Femur (tissue), 1 donor: Measurements from ENCODE around the gene CDCA8.
"Not testable (repeated sequence)": the region's sequence is repeated elsewhere in the genome, so short reads cannot be mapped to it uniquely, and the experiment has no call there.

Experiments
- DNase-seq: peaks from one replicate; pipeline ENCODE4 v3.0.0-alpha.2; 2017

Gene CDCA8

DNA sequence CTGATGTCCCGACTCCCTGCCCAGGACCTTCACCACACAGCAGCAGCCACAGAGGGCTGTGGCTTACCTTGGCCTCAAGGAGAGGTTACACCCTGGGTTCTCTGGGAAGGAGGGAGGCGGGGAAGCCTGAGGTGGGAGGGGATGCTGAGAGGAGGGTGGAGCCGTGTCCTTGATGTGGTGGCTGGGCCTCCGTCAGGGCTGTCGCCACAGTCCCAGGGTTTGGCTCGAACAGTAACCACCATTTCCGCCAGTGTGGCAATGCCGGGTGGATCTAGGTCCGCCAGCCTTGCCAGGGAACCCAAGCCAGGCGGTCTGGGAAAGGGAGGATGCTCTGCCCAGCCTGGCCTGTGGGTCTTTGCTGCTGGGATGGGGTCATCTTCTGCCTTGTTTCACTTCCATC is 18.4 kb upstream of the CDCA8 start:
- peak; percentile 58 for DNase-seq

DNA sequence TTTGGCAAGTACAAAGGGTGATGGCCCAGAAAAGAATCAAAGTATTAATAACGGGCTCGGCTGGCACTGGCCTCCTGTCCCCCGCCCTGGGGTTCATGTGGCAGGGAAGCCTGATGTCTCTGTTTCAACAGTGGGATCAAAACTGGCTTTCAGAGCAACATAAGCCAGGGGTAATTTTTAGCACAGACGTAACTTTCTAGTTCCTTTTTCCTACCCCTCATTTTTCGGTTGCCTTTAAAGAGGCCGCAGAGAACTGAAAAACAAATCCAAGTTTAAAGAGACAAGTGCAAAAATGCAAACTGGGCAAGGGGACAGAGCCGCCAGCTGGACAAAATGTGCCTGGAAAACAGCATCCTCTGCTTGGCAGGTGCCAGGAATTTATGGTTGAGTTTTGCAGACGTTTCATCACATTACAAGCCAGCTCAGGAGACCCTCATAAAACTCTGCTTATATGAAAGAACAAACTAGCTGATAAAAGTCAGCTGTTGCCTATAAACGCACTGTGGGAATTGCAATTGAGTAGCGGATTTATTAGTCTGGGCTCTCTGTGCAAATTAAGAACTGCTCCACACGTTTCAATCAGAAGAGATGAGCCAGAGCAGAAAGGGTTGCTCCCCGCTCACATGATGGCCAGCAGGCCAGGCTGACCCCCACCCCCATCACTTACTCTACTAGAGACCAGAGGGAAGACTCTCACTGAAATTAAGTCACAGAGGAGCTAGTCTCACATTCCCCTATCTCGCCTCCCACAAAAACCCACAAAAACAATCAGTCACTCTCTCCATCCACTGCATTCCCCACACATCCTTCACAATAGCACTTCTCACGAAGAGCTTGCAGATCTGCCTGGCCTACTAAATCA is 15.8 kb upstream of the CDCA8 start:
- peak; percentile 77 for DNase-seq

DNA sequence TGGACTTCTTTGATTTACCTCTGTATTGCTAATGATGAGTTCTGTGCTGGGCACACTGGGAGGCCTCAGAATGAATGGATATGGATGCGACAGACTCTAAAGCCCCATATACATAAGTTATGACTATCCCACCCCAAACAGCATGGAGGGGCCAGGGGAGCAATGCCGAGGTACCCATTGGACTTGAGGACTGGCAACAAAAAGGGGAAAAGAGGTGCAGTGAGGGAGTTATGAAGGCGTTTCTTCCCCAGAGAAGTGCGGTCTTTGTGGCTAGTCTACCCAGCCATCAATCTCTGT is 15.2 kb upstream of the CDCA8 start:
- no peak for DNase-seq

DNA sequence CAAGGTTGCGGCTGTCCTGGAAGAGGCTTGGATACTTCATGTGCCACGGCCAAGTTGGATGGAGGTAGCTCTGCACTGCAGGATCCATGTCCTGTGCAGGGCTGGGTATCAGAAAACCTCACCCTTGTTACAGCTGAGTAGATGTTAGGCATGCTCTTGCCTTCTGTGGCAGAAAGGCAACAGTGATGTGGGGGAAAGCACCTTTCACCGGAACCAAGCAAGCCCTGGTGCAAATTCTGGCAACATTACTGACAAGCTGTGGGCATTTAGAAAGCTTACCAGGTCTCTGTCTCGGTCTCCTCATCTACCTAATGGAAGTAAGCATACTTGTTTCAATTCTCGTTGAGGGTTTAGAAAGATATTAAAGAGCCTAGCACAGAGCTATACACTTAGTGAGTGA is 14.5 kb upstream of the CDCA8 start:
- no peak for DNase-seq

- DNase-seq = no peak
These were observed 11.4 kb upstream of the CDCA8 start for GRCh38 chr1:37680933-37681332.

DNA sequence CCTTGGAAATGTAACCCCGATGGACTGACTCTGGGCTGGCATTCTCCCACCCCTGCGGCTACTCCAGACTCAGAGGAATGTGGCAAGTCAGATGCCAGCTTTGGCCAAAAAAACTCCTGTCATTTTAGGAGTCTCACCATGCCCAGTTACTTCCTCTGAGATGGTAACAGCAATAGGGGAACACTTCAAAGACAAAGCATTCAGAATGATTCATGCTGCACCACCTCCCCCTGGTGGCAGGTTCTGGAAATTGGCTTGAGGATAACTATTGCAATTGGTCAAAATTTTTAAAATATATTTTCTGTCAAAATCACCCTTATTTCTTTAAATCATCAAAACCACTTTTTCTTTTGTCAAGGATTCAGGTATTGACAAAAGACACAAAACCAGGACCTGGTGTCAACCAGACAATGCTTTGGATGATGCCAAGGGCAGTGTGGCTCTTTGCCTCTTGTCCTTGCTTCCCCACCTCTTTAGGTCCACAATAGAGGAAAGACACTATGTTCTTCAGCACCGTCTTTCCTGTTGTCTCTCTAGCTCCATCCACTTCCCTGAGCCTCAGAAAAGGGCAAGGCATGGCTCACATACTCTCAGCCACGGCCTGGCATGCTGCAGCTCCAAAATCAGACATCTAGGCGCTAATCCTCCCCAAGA is 9.9 kb upstream of the CDCA8 start:
- peak; percentile 80 for DNase-seq

DNA sequence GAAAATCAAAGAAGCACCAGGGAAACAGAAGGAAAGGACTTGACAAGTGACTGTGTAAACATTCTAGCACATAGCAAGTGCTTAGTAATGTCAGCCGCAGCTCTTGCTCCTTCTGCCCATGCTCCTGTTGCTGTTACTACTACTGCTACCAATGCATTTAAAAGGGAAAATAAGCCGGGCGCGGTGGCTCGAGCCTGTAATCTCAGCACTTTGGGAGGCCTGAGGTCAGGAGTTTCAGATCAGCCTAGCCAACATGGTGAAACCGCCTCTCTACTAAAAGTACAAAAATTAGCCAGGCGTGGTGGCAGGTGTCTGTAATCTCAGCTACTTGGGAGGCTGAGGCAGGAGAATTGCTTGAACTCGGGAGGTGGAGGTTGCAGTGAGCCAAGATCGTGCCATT is 8.1 kb upstream of the CDCA8 start:
- DNase-seq = not testable (repeated sequence)

DNA sequence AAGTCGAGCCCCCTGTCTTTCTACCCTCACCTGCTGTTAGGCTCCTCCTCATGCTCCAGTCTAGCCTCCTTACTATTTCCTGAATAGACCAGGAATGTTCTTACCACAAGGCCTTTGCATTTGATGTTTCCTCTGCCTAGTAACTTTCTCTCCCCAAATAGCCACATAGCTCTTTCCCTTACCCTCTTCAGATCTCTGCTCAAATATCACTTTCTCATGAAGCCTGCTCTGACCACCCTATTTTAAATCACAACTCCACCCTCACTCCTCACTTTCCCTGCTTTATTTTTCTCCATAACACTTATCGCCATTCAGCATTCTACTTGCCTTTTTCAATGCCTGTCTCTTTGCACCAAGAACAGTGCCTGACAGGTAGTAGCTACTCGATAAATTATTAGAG is 6.6 kb upstream of the CDCA8 start:
- no peak for DNase-seq

DNA sequence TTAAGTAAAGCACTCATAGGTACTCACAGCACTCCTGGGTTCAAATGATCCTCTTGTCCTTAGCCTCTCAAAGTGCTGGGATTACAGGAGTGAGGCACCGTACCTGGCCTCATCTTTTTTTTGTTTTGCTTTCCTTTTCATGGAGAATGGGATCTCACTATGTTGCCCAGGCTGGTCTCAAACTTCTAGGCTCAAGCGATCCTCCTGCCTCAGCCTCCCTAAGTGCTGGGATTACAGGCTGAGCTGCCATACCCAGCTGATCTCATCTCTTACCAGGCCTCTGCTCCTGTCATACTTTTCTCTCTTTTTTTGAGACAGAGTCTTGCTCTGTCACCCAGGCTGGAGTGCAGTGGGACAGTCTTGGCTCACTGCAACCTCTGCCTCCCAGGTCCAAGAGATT is 4.6 kb upstream of the CDCA8 start:
- not testable (repeated sequence) for DNase-seq

GRCh38 chr1:37688926-37689325 is 3.4 kb upstream of the CDCA8 start:
- DNase-seq = no peak

DNA sequence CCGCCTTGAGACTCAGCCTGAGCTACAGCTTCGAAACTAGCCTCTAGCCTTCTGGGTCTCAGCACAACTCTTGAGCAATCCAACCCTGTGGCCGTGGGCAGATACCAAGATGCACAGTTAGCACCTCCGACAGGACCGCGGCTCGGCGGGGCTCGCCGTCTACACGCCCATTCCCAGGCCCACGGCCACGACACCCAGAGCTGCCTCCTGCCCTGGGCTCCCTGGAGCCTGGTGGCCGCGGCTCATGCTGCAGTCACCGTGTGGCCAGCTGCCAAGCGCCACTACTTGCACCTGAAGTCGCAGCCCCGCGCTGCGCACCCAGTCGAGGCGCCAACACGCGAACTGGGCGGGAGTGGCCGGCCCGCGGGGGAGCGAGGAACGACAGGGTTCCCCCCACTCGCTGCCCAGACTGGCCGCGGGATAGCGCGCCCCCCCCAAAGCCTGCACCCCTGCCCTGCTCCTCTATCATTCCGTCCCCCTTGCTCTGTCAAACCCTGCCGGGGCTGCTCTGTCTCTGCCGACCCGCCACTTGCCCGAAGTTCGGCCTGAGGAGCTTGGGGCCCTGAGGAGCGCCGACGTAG is 729 bp upstream of the CDCA8 start:
- peak; percentile 44 for DNase-seq

GRCh38 chr1:37692834-37693175 is 489 bp downstream of the CDCA8 start:
- DNase-seq = peak; percentile 28

DNA sequence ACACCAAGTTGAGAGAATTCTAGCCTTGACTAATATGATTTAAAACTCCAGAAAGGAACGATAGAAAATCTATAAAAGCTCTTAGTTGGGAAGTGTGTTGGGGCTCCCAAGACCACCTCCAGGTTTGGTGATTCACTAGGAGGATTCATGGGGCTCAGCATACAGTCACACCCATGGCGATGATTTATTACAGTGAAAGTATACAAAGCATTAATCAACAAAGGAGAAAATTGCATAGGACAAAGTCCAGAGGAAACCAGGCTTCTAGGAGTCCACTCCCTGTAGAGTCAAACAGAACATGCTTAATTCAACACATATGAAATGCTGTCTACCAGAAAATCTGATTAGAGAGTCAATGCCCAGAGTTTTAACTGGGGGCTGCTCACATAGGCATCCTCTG is 4.8 kb downstream of the CDCA8 start:
- no peak for DNase-seq

DNA sequence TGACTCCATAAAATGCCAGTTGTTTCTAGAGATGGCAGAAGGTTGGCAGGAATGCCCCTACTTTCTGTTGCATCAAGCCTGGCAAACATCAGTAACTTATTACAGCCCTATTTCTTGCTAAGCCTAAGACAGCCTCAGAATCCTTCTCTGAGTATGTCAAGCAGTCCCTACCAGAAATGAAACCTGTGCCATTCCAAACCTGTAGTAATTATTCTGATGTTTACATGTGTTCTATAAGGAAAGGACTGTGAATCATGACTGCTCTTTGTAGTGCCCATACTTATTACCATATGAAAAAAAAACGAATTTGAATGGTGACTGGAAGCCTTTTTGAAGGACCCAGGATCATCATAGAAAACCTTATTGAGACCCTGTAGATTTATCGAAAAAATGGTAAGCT is 5.4 kb downstream of the CDCA8 start:
- no peak for DNase-seq

- no peak for DNase-seq
These were observed 6.8 kb downstream of the CDCA8 start for GRCh38 chr1:37699147-37699546.

DNA sequence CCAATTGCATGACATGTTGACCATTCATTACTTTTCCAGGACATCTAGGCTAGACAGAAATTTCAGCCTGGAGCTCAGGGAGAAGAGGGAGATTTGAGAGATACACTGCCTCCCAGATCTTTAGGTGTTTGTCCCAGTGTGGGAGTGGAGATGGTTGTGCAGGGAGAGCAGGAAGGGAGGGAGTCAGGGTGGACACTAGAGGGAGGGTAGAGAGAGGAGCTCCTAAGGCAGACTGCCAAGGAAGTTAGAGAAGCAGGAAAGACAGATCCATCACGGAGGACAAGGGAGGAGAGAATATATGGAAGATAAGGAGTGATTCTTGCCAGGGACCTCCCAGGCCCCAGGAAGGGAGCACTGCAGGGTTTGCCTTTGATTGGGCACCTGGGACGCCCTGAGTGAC is 8.7 kb downstream of the CDCA8 start:
- DNase-seq = no peak

- no peak for DNase-seq
These were observed 10.7 kb downstream of the CDCA8 start for GRCh38 chr1:37703061-37703460.

DNA sequence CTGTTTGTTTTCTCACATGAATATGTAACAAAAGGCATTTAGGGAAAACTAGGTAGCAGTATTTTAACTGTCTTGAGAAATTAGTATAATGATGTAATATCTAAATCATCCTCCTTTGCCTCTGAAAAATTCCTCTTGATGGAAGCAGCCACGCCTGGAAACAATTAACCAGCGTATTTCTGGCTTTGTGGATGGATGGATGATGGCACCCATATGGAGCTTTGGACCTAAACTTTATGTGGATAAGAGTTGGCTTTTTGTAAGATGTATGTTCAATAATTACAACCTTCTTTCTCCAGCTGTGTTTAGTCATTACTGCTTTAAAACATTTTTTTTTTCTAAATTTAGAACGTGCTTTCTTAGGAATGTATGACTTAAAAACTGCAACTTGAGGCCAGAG is 12.7 kb downstream of the CDCA8 start:
- no peak for DNase-seq

DNA sequence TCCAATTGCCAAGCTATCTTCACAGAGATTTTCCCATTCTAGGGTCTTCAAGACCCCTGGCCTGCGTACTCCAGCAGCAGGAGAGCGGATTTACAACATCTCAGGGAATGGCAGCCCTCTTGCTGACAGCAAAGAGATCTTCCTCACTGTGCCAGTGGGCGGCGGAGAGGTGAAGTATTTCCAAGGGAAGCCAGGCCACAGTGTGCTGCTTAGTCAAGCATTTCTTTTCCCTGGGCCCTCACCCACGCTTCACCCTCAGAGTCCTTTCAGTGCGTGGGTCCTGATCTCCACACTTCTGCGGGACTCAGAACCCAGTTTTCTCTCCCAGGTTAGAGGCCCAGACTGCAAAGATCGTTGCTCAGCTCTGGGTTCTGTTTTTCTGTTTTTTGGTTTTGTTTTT is 13.1 kb downstream of the CDCA8 start:
- no peak for DNase-seq

GRCh38 chr1:37708471-37708870 is 16.2 kb downstream of the CDCA8 start:
- no peak for DNase-seq

DNA sequence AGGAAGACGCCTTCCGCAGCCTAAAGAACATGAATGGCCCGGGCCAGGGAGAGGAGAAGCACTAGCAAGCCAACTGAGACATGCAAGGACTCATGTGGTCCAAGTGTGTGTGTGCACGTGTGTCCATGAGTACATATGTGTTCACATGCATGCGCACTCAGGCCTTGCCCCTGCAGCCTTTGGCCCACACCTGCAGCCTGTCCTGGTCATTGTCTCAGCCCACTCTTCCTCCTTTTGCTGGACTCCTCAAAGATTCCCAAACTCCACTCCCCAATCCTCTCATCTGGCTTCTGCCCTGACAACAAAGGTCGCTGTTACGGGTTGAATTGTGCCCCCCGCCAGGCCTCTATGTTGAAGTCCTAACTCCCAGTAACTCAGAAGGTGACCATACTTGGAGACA is 21.9 kb downstream of the CDCA8 start:
- no peak for DNase-seq

GRCh38 chr1:37714689-37715088 is 22.4 kb downstream of the CDCA8 start:
- DNase-seq = no peak

DNA sequence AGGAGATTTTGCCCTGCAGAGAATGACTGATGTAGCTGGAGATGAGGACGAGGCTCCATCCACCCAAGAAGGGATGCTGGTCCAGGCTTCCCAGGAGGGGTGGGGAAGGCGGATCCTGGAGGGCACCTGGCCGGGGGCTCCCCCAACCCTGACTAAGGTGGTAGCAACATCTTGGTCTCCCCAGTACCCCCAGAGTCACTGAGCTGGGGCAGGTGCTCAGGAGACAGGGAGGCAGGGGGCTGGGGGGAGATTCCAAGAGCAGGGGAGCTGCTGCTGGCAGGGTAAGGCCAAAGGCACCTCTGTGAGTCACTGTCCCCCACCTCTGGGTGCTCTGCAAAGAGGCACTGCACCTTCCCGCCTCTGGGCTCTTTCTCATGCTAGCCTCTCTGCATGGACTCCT is 24.0 kb downstream of the CDCA8 start:
- DNase-seq = no peak

DNA sequence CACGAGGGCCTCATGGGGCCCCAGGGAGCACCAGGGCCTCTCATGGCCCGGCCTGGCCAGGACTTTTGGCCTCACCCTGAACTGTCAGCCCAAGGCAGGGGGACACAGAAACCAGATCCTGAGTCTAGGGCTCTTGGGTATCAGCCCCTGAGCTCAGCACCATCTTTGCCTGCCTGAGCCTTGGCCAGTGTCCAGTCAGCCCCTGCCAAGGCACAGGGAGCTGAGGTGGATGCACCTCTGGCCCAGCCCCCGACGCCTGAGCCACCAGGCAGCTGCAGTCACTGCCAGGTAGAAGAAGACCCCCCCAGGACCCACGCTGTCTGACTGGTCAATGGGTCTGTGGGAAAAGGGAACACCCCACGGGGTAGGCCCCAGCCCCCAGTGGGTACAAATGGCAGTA is 25.3 kb downstream of the CDCA8 start:
- no peak for DNase-seq
